Activated CD8-positive, alpha-beta T cell treated with anti-CD3 and anti-CD28 coated beads for 36 hours (primary cell): ENCODE measurements around the gene YLPM1. TPM values are rescaled to one million over a fixed set of nuclear protein-coding genes. Genes with fewer than 3 reads are reported as not detected.
"Not testable (repeated sequence)": the region's sequence is repeated elsewhere in the genome, so short reads cannot be mapped to it uniquely, and the experiment has no call there.

Source experiments
- ATAC-seq: fragments of 200-7000 bp; cut with Tn5 transposase; one replicate; pipeline ENCODE4 v1.10.0; 2021; ENCODE audit warnings: mild to moderate bottlenecking, moderate library complexity
- CTCF ChIA-PET: fragments of 350-600 bp; sonication (Branson Sonifier 250); formaldehyde crosslinking; loops from one replicate; lab custom pipeline; 2021; ENCODE audit warnings: antibody characterized with exemption; lab: Charles Lee
- POLR2A ChIA-PET: fragments of 350-600 bp; sonication (Branson Sonifier 250); formaldehyde crosslinking; loops from one replicate; lab custom pipeline; 2021; ENCODE audit warnings: antibody characterized with exemption; lab: Charles Lee
- DNase-seq: peaks from one replicate; pipeline ENCODE4 v3.0.0-alpha.2; 2020
- H3K27ac Mint-ChIP-seq: one replicate; pipeline ENCODE4 v1.8.0; 2021; ENCODE audit warnings: mild to moderate bottlenecking, mixed read lengths
- H3K27me3 Mint-ChIP-seq: one replicate; pipeline ENCODE4 v1.8.0; 2021; ENCODE audit warnings: mixed read lengths
- H3K36me3 Mint-ChIP-seq: one replicate; pipeline ENCODE4 v1.8.0; 2021; ENCODE audit warnings: low read depth, mixed read lengths
- H3K4me1 Mint-ChIP-seq: one replicate; pipeline ENCODE4 v1.8.0; 2021; ENCODE audit warnings: low read depth, mixed read lengths
- H3K4me3 Mint-ChIP-seq: one replicate; pipeline ENCODE4 v1.8.0; 2021; ENCODE audit warnings: mild to moderate bottlenecking, moderate library complexity, mixed read lengths
- H3K9me3 Mint-ChIP-seq: one replicate; pipeline ENCODE4 v1.8.0; 2021; ENCODE audit warnings: mixed read lengths
- intact Hi-C: fragments of 100-400 bp; cut with micrococcal nuclease; formaldehyde crosslinking; loops from one replicate; pipeline ENCODE4 v1.10.0; 2022
- total RNA-seq, 2 experiments: library from RNA; stranded (reverse); gene quantifications; one replicate each; pipeline ENCODE4 v1.2.3, GENCODE V29; 2021
- TF ChIP-seq, protein P1 (sequence below): fragments of 200-600 bp; IDR thresholded peaks from one replicate; pipeline ENCODE4 v1.8.0; 2022; ENCODE audit warnings: antibody characterized with exemption, mild to moderate bottlenecking

The YLPM1 gene
- total RNA-seq, 2 experiments from 2014 or later: 43.6 to 49.0 TPM

DNA sequence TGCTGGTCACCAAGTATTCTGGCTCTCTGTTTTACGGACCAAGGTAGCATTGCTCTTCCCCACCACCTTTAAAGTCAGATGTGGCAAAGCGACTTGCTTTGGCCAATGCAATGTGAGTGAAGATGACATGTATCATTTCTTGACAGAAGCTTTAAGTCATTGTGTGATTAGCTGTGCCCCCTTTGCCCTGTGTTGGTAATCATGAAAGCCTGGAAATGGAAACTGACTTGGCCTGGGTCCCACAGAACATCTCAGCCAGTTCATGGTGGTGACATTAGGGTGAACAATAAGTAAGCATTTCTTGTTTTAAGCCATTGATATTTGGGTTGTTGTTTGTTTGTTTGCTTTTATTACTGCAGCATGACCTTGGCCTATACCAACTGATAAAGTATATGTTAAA lies 15.9 kb upstream of the YLPM1 start:
- Mint-ChIP-seq H3K9me3 (peaks cover 4% of the 10 kb centered on the region), H3K4me1 (peaks cover 3% of the 10 kb centered on the region), H3K4me3 (no peak overlapping the region), H3K36me3 (peaks cover 4% of the 10 kb centered on the region), H3K27ac (no peak overlapping the region), H3K27me3 (no peaks in the 10 kb centered on the region)
- DNase-seq (no peak), ATAC-seq (no peak)
- intact Hi-C loops: no loop called here
- CTCF ChIA-PET: no interaction called here
- TF ChIP-seq, protein P1, sequence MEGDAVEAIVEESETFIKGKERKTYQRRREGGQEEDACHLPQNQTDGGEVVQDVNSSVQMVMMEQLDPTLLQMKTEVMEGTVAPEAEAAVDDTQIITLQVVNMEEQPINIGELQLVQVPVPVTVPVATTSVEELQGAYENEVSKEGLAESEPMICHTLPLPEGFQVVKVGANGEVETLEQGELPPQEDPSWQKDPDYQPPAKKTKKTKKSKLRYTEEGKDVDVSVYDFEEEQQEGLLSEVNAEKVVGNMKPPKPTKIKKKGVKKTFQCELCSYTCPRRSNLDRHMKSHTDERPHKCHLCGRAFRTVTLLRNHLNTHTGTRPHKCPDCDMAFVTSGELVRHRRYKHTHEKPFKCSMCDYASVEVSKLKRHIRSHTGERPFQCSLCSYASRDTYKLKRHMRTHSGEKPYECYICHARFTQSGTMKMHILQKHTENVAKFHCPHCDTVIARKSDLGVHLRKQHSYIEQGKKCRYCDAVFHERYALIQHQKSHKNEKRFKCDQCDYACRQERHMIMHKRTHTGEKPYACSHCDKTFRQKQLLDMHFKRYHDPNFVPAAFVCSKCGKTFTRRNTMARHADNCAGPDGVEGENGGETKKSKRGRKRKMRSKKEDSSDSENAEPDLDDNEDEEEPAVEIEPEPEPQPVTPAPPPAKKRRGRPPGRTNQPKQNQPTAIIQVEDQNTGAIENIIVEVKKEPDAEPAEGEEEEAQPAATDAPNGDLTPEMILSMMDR: no peak
- POLR2A ChIA-PET: no interaction called here

DNA sequence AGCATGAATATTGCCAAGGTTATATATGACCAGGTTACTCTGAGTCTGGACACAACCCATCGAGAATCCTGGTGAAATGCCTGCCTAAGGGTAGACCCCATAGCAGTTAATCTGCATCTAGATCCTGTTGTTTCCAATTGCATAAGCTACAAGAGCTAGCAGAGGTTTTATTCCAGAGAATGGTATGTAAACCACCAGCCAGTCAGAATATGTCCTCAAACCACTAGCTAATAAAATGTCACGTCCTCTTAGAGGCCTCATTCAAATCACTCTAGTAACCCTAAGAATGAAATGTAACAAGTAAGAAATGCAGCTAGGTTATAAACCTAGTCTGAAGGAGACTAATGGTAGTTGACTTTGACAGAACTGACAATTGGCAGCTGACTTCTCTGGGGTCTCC lies 9.0 kb upstream of the YLPM1 start:
- ATAC-seq (no peak), DNase-seq (no peak)
- CTCF ChIA-PET: interaction anchor here (0.6 to 1.2 kb wide), 3 partner anchors 9 to 50 kb away, joined by 4 read pairs; partner anchors contain the start of gene YLPM1
- Mint-ChIP-seq H3K4me3 (no peak overlapping the region), H3K9me3 (peaks cover 7% of the 10 kb centered on the region), H3K27me3 (no peaks in the 10 kb centered on the region), H3K36me3 (peaks cover 5% of the 10 kb centered on the region), H3K27ac (no peak overlapping the region), H3K4me1 (no peaks in the 10 kb centered on the region)
- intact Hi-C loops: no loop called here
- TF ChIP-seq, protein P1: no peak
- POLR2A ChIA-PET: no interaction called here

DNA sequence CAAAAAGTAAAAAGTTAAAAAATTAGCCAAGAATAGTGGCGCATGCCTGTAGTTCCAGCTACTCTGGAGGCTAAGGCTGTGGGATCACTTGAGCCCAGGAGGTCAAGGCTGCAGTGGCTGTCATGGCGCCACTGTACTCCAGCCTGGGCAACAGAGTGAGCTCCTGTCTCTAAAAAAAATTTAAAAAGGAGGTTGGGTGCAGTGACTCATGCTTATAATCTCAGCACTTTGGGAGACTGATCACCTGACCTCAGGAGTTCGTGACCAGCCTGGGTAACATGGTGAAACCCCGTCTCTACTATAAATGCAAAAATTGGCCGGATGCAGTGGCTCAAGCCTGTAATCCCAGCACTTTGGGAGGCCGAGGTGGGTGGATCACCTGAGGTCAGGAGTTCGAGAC lies 8.2 kb upstream of the YLPM1 start:
- POLR2A ChIA-PET: interaction anchor here (0.6 kb wide), 1 partner anchor 13 kb away, joined by 3 read pairs; no protein-coding TSS in a partner anchor
- TF ChIP-seq, protein P1: no peak
- no peak for DNase-seq
- H3K9me3 Mint-ChIP-seq: peaks cover 7% of the 10 kb centered on the region
- no peak overlapping the region for H3K27ac Mint-ChIP-seq
- ATAC-seq: no peak
- H3K4me1 Mint-ChIP-seq: no peaks in the 10 kb centered on the region
- CTCF ChIA-PET: interaction anchor here (1.1 to 1.2 kb wide), 2 partner anchors 8 to 16 kb away, joined by 4 read pairs; partner anchors contain the start of gene YLPM1
- H3K4me3 Mint-ChIP-seq: no peak overlapping the region
- intact Hi-C loops: no loop called here
- H3K36me3 Mint-ChIP-seq: peaks cover 5% of the 10 kb centered on the region
- H3K27me3 Mint-ChIP-seq: no peaks in the 10 kb centered on the region

DNA sequence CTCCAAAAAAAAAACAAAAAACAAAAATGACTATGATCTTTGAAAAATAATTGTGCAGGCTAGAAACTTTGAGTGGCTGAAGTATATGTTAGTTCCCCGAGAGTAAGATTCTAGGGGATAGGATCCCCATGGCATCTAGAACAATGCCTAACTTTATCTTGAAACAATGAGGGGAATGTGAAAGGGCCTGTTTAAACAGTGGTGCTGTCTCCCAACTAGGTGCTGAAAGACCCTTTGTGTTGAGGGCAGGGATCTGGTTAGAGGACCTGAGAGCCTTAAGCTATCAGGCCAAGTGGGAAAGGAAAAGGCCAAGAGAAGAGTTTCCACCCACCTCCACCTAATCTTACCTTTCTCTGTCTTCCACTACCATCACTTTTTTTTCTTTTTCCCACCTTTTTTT lies 6.8 kb upstream of the YLPM1 start:
- TF ChIP-seq, protein P1: no peak
- POLR2A ChIA-PET: interaction anchor here (0.6 kb wide), 1 partner anchor 153 kb away, joined by 3 read pairs; no protein-coding TSS in a partner anchor

DNA sequence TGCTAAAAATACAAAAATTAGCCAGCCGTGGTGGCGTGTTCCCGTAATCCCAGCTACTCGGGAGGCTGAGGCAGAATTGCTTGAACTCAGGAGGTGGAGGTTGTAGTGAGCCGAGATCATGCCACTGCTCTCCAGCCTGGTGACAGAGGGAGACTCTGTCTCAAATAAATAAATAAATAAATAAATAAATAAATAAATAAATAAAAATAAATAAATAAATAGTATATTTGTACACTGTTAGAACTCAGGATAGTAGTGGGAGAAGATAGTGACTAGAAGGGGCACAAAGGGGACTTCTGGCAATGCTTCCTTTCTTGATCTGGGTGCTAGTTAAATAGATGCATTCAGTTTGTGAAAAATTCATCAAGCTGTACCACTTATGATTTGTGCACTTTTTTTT lies 4.6 kb upstream of the YLPM1 start:
- intact Hi-C loops, H3K27ac Mint-ChIP-seq, DNase-seq, POLR2A ChIA-PET, H3K27me3 Mint-ChIP-seq, ATAC-seq, H3K4me3 Mint-ChIP-seq, H3K9me3 Mint-ChIP-seq, H3K36me3 Mint-ChIP-seq: not testable (repeated sequence)
- peaks cover 12% of the 10 kb centered on the region for H3K4me1 Mint-ChIP-seq
- CTCF ChIA-PET: interaction anchor here (1.0 to 1.2 kb wide), 3 partner anchors 9 to 147 kb away, joined by 3 to 4 read pairs (median 3); no protein-coding TSS in a partner anchor

More for the DNA sequence above, 6.8 kb upstream of the YLPM1 start:
- Mint-ChIP-seq H3K27ac (no peak overlapping the region), H3K4me1 (peaks cover under 1% of the 10 kb centered on the region), H3K4me3 (no peak overlapping the region), H3K27me3 (no peaks in the 10 kb centered on the region), H3K9me3 (peaks cover 7% of the 10 kb centered on the region), H3K36me3 (peaks cover 5% of the 10 kb centered on the region)
- ATAC-seq (no peak), DNase-seq (no peak)
- intact Hi-C loops: no loop called here
- CTCF ChIA-PET: interaction anchor here (0.6 kb wide), 1 partner anchor 50 kb away, joined by 3 read pairs; no protein-coding TSS in a partner anchor
